GM11168 (cell line): ENCODE measurements around the gene EFCAB8.

Source experiments
- in situ Hi-C: fragments of 300-500 bp; cut with MboI; formaldehyde crosslinking; loops from one replicate; pipeline ENCODE4 v1.12.0; 2022; ENCODE audit warnings: low sequenced_read_pairs; ENCODE audit not compliant: unreplicated experiment

The EFCAB8 gene

DNA sequence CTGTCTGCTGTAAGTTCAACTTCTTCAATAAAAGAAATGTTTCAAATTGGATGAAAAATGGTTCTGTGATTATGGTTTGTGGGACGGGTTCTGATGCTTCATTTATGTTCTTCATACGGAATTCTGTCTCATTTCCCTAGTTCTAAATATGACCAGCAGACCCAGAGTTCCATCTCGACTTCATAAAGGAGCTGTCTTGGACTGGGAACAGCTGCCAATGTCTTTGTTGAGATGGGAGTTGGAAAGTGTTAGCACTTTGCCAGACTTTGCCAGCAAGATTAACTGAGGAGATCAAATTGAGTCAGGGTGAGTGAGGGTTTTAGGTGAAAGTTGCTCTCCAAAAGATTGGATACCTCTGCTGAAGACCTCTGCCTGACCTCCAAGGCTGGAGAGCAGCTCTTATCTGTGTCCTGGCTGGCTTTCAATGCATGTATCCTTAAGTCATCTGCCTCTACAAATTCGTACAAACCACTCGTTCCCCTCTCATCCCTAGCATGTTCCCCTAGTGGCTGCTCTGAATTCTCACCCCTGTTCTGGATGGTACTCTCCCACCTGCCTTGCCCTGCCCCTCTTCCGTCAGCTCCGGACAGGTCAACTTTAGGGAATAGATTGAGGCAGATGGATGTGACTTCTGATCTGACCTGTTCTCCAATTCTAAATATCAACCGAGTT is at the start of gene EFCAB8:
TSS of gene EFCAB8 (plus strand) at position 223 of the 672 bp plus-strand sequence. CDS start 4,870 bp downstream, outside the sequence.
- in situ Hi-C loops, result no loop called here

DNA sequence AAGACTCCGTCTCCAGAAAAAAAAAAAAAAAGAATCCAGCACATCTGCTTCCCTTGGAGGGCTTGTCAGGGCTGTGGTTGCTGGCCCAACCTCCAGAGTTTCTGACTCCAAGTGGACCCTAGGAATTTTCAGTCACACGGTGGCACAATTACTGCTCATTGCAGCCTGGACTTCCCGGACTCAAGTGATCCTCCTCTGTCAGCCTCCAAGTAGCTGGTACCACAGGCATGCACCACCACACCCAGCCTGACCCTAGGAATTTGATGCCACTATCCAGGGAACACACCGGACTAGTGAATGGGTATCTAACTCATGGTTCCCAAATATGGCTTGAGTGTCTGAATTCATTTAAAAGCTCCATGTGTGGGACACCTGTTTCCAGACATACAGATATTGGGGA is 48.8 kb upstream of the EFCAB8 start:
- in situ Hi-C loops, result no loop called here

GRCh38 chr20:32810941-32811340 is 47.8 kb upstream of the EFCAB8 start:
- in situ Hi-C loops, result no loop called here

DNA sequence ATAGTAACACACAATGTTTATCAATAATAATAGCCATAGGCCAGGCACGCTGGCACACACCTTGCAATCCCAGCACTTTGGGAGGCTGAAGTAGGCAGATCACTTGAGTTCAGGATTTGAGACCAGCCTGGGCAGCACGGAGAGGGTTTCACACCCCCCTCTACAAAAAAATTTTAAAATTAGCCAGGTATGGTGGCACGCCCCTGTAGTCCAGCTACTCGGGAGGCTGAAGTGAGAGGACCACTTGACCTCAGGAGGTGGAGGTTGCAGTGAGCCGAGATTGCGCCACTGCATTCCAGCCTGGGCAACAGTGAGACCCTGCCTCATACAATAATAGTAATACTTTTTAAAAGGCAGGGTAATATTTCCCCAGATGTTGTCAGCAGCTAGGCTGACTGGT is 46.8 kb upstream of the EFCAB8 start:
- in situ Hi-C loops, result no loop called here

DNA sequence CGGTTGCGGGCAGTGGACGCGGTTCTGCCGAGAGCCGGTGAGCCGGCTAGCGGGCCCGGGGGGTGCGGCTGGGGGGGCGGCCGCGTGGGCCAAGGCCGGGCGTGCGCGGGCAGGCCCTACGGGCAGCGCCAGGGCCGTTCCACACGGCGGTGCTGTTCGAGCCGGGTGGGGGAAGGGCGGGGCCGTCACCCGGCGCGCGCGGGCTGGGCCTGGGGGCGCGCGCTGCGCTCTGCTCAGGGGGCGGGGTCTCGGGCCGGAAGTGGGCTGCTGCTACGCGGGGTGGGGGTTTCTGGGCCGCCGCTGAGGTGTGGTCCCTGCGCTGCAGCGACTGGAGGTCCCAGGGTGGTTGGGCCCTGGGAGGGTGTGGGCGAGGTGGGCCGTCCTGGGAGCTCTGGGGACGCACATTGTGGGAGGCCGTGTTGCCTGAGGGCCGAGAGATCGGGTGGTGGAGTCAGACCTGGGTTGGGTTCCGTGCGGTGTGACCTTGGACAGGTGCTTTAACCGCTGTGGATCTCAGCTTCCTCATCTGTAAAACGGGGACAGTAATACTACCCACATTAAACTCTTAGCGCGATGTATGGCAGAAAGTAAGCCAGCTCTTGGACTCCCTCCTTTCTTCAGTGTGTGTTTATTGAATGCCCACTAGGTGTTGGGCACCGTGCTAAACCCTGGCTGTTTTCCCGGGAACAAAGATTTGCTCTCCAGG is 38.6 kb upstream of the EFCAB8 start:
- in situ Hi-C loops, result no loop called here

DNA sequence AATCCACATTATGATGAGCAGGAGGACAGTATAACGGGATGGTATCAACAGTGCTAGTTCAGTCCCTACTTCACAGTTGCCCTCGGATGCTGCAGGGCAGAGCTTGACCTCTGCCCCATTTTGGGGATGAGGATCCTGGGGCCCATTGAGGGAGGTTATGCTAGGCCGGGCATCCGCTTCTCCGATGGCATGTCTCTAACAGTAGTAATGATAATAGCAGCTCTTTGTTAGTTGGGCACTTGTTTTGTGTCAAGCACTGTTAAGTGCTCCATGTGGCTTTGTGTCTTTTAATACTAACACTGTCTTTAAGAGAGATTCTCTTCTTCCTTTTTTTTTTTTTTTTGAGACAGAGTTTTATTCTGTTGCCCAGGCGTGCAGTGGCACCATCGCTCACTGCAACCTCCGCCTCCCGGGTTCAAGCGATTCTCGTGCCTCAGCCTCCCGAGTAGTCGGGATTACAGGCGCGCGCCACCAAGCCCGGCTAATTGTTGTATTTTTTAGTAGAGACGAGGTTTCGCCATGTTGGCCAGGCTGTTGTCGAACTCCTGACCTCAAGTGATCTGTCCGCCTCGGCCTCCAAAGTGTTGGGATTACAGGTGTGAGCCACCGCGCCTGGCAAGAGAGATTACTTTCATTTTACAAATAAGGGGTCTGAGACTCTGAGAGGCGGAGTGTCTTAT is 37.9 kb upstream of the EFCAB8 start:
- in situ Hi-C loops, result no loop called here

- in situ Hi-C loops, result no loop called here
Measured at GRCh38 chr20:32822225-32822624, 36.5 kb upstream of the EFCAB8 start.

- in situ Hi-C loops, result no loop called here
Measured at GRCh38 chr20:32823078-32823477, 35.6 kb upstream of the EFCAB8 start.

GRCh38 chr20:32823737-32824588 is 34.8 kb upstream of the EFCAB8 start:
- in situ Hi-C loops, result no loop called here

DNA sequence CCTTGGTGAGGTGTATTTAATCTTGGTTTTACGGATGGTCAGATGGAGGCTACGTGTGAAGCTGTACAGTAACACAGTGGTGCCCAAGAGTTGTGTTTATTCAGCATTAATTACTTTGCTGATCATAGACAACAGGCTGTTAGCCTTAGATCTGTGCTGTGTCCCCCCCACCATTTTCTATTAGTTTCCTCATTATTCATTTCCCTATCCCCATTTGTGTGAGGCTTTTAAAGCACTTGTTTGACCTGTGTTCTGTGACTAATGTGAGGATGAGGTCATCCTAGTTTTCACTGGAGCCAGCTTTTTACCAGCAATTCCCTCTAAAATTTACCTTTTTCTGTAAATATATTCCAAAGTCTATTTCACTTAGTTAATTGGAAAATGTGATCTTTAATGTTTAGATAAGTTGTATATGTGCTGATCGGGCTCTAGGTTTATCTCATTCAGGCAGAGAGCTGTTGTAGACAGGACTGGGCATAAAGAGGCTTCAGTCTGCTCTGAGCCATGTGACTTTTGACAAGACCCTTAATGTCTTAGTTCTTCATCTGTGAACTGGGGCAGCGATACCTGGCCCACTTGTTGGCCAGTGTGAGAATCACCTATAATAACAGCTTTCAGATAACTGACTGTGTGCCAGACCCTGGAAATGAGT is 30.6 kb upstream of the EFCAB8 start:
- in situ Hi-C loops, result no loop called here

DNA sequence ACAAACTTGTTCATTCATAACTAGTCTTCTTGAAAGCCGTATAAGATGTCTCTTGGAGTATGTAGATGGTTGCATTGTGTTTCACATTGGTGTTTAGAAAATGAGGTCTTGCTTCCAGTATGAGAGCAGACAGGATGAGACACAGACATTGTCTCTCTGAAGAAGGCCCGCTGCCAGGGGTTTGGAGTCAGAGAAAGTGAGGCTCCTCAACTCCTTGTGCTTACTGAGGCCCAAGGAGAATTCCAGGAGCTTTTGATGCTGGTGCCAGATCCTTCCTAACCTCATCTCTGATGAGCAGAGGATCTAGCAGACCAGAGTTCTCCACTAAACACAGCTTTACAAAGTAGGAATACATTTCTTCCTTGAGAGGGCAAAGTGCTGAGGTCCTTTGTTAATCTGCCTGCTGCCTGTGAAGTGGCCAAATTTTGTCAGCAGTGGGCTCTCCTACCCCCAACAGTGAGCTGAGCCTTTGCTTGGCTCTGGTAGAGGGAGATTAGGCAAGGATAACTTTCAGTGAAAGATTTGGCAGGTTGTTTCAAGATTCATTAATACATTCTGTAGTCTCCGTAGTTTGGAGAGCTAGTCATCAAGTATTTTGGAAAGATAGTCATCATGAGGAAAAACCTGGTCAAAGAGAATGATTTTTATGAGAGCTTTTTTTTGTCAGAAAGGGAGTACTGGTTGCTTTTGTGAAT is 29.3 kb upstream of the EFCAB8 start:
- in situ Hi-C loops, result no loop called here

DNA sequence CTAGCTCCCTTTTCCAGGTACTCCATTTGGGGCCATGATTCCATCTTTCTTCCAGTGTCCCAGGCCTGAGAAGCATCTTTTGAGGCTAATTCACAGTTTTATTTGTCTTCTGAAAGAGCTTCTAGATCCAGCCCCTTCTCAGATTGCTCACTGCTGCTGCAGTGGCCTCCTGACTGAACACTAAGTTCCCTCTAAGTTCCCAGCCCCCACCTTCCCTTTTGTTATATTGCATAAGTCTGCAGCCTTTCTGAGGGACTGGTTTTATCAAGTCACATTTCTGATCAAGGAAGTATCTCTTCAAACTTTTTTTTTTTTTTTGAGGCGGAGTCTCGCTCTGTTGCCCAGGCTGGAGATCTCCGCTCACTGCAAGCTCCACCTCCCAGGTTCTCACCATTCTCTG is 28.3 kb upstream of the EFCAB8 start:
- in situ Hi-C loops, result no loop called here

GRCh38 chr20:32831982-32832381 is 26.7 kb upstream of the EFCAB8 start:
- in situ Hi-C loops, result no loop called here

- in situ Hi-C loops, result no loop called here
Measured at GRCh38 chr20:32832664-32833063, 26.1 kb upstream of the EFCAB8 start.

- in situ Hi-C loops, result no loop called here
Measured at GRCh38 chr20:32834972-32835371, 23.8 kb upstream of the EFCAB8 start.

GRCh38 chr20:32837157-32837556 is 21.6 kb upstream of the EFCAB8 start:
- in situ Hi-C loops, result no loop called here

DNA sequence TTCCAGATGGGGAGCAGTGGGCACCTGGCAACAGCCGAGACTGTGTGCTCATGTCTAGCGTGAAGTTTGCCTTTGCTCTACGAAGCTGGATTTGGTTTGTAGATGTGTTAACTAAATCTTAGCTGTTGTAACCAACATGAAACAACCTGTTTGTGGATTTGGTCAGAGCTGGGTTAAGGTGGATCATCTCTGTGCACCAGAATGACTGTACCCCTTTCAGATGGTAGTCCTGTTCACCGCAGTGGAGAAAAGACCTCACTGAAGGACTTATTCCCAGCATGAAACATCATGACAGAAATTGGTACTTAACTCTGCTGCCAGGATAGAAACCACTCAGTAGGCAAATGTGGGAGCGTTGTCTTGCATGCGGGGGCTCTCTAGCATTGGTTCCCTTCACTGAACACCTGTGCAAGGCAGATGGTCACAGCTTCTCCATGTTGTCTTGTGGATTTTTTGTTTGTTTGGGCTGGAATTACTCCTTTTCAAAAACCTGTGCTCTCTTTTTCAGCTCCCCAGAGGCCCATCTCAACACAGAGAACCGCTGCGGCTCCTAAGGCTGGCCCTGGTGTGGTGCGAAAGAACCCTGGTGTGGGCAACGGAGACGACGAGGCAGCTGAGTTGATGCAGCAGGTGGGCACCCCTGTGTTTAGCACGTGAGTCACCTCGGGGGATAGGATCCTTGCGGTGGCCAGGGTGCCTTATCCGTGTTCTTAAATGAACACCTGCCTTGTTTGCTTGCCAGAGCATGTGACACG is 19.3 kb upstream of the EFCAB8 start:
- in situ Hi-C loops, result no loop called here

DNA sequence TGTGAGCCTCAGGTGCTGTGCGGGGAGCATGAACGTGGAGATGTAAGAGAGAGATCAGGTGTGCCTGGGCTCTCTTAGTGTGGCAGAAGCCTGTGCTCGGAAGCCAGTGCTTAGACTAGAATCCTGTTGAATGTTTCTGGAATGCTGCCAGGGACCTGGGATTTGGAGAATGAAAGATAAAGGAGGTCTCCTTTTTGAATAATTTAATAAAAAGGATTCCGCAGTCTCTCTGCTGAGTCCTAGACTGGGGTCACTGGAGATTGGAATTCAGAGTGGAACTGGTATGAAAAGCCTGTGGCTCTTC is 18.8 kb upstream of the EFCAB8 start:
- in situ Hi-C loops, result no loop called here

DNA sequence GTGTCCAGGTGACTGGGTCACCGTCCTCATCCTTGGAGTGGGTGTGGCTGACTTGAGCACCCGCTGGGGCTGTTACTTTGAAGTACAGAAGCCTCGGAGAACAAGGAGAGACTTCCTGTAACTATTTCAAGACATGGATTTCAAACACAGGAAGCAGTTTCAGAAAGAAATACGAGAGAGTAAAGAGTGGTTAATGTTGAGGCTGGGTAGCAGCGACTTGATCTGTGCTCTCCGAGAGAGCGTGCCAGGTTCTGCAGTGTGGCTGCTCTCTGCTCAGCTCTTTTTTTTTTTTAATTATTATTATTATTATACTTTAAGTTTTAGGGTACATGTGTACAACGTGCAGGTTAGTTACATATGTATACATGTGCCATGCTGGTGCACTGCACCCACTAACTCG is 17.5 kb upstream of the EFCAB8 start:
- in situ Hi-C loops, result no loop called here
